T follicular helper cell (primary cell): ENCODE measurements around the gene ALK.
"Not testable (repeated sequence)": the region's sequence is repeated elsewhere in the genome, so short reads cannot be mapped to it uniquely, and the experiment has no call there.

Experiments
- DNase-seq: peaks from one replicate; pipeline ENCODE4 v3.0.0-alpha.2; 2020; ENCODE audit warnings: low read depth

ALK gene

DNA sequence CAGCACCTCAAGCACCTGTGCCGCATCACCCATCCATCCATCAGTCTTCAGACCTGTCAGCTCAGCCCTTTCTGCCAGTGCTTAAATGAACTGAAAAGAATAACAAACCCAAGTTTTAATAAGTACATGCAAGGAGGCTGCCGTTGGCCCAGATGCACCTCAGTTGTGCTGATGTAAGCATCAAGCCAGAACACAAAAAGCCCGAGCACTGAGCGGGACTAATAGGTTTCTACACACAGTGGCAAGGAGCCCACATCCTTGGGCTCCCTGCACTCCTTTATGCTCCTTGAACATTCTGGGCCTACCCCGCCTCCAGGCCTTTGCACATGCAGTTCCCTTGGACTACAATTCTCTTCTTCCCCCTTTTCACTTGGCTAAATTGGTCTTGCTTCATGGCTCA, 165.6 kb downstream of the ALK start:
- DNase-seq = no peak

- no peak for DNase-seq
Measured at GRCh38 chr2:29755233-29755632, 166.2 kb downstream of the ALK start.

GRCh38 chr2:29753671-29754444, 167.5 kb downstream of the ALK start:
- DNase-seq = no peak

GRCh38 chr2:29751390-29751789, 170.0 kb downstream of the ALK start:
- no peak for DNase-seq

- DNase-seq = not testable (repeated sequence)
Measured at GRCh38 chr2:29750463-29750862, 170.9 kb downstream of the ALK start.

DNA sequence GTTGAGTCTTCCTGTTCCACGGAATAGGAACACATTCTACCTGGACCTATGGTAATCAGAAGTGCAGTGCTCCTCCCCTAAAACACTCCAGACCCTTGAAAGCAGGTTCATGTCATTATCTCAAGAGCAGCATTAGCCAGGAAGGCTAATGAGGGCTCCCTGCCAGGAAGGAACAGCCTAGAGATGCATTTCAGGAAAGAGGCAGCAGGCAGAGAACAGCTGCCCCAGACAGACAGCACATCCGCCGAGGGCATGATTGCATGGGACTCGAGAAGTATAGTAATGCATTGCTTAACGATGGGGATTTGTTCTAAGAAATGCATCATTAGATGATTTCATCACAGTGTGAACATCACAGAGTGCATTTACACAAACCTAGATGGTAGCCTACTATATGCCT, 171.5 kb downstream of the ALK start:
- no peak for DNase-seq

DNA sequence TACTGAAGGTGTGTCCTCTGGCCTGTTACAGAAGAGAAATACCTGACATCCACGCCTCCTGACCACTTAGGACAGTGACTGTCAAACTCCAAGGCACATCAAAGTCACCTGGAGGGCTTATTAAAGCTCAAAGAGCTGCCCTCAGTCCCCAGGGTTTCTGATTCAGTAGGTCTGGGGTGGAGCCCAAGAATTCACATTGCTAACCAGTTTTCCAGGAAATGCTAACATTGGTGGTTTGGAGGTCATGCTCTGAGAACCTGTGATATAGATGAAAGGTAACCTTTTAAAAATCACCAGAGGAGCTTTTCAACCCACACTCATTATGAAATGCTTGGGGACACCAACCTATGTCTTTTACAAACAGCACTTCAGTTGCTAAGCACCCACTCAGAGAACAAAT, 172.3 kb downstream of the ALK start:
- no peak for DNase-seq

DNA sequence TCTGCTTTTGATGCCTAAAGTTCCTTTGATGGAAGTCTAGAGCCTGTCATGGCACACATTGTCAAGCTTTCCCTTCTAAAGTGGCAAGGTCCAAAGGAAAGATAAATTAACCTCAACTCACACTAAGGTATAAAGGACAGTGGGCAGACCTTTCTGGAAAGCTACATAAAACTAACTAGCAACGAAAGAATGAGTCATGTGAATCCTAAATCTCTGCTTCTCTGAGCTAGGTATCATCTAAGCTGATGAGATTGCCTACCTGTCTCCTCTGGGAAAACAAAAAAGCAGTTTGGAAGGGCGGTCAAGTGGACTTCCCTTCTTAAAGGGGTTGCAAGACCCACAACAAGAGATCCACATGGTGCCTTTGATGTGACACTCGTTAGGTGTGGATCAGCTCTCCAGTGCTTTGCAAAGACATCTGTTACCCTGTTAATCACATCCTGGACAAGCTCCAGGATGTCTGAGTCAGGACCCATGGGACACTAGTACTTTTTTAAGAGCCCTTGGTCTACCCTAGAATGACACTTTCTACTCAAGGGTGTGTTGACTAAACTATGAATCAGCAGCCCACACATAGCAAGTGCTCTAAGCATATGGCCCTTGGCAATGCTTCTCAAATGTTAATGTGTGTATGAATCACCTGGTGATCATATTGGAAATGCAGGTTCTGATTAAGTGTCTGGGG, 173.5 kb downstream of the ALK start:
- no peak for DNase-seq

DNA sequence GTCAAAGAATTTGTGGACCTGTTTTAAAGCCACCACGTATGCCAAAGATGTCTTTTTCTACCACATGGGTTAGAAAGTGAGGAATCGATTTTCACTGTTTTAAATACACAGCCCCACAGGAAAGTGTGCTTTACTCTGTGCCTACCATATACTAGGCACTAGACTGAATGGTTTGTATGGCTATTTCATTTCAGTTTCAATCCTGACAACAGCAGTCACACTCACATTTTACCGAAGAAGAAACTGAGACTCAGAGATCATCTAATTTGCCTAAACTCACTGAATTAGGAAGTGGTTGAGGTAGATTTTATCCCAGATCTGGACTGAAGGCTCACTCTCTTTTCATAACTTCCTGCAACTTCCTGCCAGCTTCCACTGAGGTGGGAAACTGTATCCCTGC, 176.4 kb downstream of the ALK start:
- no peak for DNase-seq

DNA sequence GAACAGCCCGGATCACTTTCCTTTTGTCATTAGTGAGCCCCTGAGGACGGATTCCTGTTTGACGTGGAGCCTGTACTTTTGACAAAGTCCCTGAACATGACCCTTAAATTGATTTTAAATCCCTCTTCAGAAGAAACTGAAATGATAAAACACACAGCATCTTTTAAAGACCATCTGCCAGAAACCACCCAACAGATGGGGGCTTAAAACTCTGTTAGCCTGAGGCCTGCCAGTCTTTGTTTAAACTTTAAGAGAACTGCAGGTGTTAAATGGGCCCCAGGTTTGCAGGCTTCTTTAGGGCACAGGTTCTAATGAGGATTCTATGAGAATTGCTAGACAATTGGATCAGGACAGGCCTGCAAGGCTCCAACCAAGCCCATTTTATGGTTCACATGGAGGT, 177.9 kb downstream of the ALK start:
- DNase-seq = no peak

- no peak for DNase-seq
Measured at GRCh38 chr2:29742656-29743055, 178.7 kb downstream of the ALK start.

DNA sequence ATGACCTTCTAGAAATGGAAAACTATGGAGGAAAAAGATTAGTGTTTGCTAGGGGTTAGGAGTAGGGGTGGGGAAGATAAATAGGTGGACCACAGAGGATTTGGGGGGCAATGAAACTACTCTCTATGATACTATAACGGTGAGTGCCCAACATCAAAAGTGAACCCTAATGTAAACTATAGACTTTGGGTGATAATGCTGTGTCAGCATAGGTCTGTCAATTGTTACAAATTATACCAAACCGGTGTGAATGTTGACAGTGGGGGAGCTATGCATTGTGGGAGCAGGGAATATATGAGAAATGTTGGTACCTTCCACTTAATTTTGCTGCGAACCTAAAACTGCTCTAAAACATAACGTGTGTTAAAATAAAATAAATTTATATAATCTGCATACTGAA, 180.3 kb downstream of the ALK start:
- no peak for DNase-seq

GRCh38 chr2:29733965-29734364, 187.4 kb downstream of the ALK start:
- no peak for DNase-seq

GRCh38 chr2:29733213-29733612, 188.2 kb downstream of the ALK start:
- DNase-seq = no peak

DNA sequence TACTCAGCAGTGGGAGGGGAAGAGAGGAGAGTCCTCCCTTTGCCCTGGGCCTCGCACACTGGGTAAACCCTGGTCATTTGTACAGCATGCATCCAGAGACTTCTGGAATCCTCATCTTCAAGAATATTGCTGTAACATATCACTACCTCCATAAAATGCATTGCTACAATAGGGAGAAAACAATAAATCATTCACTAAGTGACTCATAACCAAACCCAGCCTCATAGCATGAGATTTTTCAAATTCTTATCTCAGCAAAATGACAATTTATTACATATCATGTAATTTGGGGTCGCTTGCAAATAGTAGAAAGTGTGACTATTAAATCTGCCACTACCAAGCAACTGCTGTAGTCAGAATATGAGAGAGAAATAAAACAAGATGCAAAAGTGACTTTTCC, 189.4 kb downstream of the ALK start:
- DNase-seq = no peak

GRCh38 chr2:29729932-29730331, 191.5 kb downstream of the ALK start:
- no peak for DNase-seq

GRCh38 chr2:29729401-29729800, 192.0 kb downstream of the ALK start:
- no peak for DNase-seq

- DNase-seq = no peak
Measured at GRCh38 chr2:29726976-29727375, 194.4 kb downstream of the ALK start.

DNA sequence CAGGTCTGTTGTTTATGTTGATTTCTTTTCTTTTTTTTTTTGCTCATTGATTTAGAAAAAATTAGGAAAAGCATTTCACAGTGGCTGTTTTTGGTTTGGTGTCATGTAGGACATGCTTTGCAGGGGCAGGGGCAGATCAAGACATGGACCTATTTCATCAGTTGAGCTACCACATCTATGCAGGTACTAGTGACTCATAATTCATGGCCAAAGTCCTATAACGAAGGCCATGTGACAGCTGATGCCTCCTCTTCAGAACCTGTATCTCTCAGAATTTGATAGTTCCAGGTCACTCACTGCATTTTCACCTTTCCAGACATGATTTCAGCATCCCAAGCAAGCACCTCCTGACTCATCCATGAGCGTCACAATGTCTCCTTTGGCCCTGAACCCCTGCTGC, 195.8 kb downstream of the ALK start:
- DNase-seq = no peak

DNA sequence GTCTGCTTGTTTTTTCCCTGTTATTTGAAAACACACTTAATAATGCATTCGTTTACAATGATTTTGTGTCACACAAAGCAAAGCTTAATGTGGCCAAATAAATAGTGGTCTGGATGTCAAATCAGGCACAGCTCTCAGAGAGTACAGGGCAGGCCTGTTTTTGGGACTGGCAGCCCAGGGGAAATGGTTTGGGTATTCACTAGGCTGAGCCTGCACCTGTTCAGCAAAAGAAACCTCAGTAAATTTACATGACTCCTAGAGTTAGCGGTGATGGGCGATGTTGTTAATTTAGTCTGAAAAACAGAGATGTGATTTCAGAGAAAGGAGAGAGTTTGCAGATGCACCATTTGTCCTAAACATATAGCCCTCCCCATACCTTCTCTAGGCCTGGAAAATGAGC, 197.1 kb downstream of the ALK start:
- DNase-seq = no peak

GRCh38 chr2:29723255-29724001, 198.0 kb downstream of the ALK start:
- no peak for DNase-seq

DNA sequence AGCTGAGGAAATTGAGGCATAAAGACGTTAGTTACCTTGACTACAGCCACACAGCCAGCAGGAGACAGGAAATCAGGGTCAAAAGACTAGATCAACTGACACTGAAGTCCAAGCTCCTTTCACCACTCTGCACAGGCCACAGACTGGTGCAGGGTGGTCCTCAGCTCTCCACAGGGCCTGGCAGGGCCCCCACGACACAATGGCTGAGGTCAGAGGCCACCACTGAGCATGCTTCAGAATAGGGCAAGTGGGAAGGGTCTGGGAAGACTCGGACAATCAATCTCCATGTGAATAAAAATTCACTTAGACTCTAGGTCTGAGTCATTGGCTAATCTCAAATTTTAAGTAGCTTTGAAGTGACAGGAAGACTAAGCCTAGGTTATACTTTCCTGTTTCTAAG, 201.7 kb downstream of the ALK start:
- no peak for DNase-seq

- no peak for DNase-seq
Measured at GRCh38 chr2:29718076-29718686, 203.2 kb downstream of the ALK start.
